HG03280 (cell line): ENCODE results near the gene MOB2.

Experiments used
- ATAC-seq: cut with Tn5 transposase; IDR thresholded peaks from one replicate; pipeline ENCODE4 v1.9.1; 2021; ENCODE audit warnings: mild to moderate bottlenecking, moderate library complexity; ENCODE audit not compliant: unreplicated experiment

MOB2 gene

DNA sequence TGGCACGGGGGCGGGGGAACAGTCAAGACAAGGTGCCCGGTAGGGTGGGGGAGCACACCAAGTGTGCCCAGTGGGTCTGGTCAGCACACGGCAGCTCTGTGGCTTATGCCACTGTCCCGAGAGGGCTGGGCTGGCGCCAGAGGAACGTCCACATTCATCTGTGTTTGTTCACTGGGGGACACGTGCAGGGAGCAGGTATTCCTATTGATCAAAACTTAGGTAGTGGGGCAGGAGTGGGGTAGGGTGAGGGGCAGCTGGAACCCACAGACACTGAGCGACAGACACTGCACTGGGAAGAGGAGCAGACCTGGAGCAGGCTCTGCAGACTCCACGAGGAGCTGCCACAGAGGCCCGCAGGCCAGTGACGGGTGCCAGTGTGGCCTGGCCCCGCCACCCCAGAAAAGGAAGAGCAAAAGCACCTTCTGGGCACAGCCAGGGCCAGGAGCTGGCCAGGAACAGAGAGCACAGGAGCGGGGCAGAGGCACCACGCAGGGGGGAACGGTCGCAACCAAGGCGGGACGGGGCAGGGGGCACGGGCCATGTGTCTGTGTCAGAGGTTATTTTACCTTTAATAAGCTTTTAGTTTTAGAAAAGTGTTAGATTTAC is 2.1 kb upstream of the MOB2 start:
- ATAC-seq: no peak

DNA sequence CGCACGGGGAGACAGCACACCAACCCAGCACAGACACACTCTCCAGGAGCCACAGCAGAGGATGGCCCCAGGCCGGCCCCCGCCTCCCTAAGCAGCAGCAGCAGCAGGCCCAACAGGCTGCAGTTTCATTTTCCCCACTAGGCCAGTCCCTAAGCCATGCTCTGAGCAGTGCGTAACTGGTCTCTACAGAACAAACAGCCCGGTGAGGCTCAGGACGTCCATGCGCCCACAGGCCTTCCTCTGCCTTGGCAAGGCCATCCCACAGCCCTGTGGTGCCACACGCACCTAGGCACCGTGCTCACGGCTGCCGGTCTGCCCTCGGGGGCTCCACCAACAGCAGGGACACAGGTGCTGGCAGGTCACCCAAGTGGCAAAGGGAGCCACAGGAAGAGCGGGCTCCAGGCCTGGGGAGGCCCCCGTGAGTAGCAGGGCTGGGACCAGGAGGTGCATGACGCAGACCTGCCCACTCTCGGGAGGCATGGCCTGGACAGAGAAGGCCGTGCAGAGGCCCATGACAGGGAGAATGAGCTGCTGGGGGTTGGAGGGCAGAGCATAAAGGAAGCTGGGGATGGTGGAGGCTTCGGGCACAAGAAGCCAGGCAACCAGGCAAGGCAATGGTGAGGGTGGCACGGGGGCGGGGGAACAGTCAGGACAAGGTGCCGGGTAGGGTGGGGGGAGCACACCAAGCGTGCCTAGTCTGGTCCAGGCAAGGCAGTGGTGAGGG is 1.4 kb upstream of the MOB2 start:
- ATAC-seq: no peak

DNA sequence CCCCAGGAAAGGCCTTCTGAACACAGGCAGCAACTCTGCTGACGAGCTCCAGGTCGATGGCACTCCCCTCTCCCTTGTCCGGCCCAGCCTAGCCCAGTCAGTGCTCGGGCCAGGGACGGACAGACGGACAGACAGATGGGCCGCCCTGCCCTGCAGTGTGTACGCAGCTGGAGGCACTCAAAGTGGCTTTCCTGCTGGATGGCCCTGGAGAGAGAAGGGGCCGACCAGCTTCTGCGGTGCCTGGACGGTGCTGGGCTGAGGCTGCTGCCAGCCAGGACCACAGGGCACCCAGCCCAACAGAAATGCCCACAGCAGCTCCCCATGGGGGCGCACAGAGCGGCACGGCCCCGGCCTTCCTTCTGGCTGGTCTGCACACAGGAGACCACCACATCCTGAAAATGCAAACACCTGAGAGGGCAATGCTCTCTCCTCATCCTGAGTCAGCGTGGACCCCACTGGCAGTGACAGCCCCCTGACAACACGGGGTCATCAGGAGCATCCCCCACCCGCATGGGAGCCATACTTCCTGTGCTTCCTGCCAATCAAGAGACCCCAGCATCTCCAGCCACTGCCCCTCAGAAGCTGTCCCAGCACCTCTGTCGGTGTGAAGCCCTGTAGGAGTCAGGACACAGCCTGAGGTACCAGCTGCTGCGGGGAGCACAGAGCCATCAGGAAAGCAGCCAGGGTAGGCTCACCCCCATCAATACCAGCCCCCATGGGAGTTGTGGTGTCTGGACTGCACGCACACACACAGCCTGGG is 692 bp upstream of the MOB2 start:
- no peak for ATAC-seq

DNA sequence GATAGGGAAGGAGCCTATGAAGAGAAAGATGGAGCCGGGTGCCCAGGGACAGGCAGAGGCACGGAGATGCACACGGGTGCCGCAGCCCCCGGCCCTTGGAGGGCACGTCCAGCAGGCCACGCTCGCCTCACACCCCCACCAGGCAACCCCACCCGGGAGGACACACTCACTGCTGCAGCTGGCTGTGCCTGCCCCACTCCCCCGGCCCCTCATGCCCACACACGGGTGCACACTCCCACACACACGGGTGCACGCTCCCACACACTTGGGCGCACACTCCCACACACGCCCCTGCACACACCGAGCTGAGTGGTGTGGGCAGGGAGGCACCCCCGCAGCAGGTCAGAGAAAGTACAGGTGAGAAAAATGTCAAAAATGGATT is 1.1 kb downstream of the MOB2 start:
- ATAC-seq: no peak

DNA sequence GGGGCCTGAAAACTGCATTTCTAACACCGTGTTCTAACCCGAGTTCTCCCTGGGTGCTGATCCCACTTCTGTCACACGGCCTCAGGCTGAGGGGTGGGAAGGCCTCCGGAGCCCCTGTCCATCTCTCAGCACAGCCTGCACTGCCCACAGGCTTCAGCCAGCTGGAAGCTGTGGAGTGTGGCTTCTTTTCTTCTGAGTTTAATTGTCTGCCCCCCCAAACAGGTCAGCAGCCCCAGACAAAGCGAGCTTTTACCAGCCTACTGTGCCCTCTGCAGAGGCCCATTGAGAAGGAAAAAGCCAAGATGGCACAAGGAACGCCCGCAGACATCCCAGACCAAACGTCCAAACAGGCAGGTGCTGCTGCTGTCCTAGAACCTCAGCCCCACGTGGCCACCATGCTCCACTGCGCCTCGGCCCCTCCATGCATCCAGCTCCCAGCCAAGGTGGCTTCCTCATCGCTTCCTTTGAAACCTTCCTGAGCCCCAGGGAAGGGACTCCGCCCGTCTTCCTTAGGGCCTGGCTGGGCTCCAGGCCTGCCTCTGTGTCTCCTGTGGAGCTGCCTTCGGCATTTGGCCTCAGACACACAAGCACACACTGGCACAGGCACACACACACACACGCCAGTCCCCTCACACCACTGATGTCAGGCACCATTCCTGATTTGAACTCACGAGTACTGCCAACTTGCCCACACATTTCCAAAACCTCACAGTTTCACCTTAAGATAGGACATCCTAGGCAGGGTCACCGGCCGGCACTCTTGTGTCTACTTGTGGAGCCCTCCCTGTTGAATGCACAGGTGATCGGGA is 1.7 kb downstream of the MOB2 start:
- ATAC-seq: no peak

DNA sequence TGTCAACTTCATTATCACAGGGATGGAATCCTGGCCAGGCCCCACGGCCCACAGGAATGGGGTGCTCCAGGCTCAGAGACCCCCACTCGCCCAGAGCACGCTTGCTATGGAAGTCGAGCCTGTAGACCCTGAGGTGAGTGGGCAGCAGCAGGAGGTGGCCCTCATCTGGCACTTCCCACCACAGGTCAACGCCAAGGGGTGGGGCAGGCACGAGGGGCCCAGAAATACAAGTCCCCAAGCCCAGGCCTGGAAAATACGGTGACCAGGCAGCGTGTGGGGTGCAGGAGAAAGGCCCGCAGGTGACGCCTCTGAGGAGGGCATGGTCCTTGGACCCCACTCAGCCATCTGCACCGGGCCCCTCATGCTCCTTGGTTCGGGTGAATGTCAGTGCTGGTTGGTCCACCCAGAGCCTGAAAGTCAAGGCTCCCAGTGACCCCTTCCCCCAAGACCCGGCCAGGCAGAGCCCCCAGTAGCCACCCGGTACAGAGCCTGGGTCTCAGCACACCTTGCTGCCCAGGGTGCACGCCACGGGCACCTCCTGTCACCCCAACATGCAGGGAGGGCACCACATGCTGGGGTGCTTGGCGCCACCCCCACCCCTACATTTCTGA is 2.4 kb downstream of the MOB2 start:
- ATAC-seq: no peak

DNA sequence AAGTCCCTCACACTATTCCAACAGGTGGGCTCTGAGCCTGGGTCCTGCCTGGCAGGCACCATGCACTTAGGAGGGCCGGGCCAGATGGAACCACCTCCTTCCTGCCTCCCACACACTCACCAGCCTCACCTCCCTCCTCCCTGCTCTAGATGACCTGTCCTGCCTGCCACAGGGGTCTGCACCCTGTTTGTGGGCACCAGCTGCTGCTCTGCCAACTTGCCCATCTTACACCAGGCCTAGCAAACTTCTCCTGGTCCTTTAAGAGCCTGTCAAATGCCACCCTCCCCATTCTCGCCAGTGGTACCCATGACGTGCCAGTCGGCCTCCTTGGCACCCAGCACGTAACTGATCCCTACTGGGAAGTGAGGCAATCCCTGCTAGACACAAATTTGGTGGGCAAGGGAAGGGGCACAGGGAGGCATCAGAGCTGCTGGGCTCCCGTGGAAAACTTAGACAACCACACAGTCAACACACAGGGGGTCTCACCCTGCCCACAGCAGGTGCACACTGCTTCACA is 3.1 kb downstream of the MOB2 start:
- ATAC-seq: no peak

DNA sequence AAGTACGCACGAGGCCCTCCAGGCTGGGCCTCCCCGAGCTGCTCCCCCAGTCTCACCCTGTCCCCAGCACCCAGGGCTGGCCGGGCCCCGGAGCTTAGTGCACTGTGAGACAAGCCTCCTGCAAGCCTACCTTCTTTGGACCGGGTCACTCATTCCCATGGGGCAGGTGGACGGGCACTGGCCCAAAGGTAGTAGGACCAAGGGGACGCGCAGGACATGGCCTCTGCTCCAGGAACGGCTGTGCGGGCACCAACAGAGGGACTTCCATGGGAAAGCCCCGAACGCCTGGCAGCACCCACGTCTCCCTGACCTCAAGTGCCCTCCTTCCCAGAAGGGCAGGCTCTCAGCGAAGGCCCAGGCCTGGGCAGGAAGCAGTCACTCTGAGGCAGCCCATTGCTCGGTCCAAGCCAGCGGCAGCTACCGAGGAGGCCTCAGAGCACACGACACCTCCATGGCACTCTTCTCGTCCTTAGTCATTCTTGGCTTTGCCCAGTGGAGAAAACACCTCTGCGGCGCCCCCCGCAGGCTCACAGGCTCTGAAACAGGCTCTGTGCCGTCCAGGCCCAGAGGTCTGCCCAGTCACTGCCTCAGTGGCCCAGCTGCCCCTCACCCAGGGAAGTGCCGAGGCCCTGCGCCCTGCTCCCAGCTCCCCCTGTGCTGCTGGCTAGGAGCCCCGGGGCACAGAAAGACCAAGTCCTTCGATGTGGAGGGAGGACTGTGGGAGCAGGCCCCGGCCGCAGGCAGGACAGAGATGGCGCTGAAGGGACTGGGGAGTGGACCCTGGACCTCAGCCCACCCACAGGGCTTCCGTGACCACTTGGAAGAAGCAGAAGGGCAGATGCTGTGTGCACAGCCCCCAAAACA is 3.8 kb downstream of the MOB2 start:
- no peak for ATAC-seq

DNA sequence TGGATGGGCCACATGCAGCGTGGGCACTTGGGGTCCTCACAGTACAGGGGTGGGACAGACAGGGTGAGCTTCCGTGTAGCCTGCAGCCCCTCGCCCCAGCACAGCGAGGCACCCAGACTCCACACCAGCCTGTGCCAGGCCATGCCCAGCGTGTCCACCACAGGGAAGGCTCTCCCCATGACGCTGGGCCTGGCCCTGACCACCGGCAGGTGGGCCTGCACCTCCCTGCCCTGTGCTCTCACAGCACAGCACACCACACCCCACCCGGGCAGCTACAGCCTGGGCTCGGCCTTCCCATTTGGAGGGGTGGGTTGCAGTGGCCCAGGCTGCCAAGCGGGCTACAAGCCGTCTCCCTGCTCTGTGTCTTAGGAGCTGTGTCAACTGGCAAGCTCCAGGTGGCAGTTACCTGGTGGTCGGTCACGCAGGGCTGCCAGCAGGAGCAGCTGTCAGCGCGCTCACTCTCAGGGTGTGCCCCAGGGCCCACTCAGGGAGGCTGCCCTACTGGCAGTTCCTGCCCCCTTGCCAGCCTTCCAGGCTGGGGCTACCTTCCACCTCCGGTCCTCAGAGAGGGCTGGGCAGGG is 4.6 kb downstream of the MOB2 start:
- ATAC-seq: no peak

DNA sequence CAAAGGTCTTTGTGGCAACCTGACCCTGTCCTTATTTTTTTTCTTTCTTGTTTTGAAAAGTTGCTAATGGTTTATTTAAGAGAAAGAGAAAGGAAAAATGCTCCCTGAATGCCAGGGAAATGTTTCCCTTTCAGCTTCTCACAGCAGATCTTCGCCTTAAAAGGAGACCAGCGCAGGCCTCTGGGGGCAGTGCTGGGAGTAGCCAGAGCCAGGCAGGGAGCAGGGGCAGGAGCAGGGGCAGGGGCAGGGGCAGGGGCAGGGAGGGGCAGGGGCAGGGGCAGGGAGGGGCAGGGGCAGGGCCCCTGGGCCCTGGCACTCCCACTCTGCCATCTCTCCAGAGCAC is 5.1 kb downstream of the MOB2 start:
- ATAC-seq: no peak

DNA sequence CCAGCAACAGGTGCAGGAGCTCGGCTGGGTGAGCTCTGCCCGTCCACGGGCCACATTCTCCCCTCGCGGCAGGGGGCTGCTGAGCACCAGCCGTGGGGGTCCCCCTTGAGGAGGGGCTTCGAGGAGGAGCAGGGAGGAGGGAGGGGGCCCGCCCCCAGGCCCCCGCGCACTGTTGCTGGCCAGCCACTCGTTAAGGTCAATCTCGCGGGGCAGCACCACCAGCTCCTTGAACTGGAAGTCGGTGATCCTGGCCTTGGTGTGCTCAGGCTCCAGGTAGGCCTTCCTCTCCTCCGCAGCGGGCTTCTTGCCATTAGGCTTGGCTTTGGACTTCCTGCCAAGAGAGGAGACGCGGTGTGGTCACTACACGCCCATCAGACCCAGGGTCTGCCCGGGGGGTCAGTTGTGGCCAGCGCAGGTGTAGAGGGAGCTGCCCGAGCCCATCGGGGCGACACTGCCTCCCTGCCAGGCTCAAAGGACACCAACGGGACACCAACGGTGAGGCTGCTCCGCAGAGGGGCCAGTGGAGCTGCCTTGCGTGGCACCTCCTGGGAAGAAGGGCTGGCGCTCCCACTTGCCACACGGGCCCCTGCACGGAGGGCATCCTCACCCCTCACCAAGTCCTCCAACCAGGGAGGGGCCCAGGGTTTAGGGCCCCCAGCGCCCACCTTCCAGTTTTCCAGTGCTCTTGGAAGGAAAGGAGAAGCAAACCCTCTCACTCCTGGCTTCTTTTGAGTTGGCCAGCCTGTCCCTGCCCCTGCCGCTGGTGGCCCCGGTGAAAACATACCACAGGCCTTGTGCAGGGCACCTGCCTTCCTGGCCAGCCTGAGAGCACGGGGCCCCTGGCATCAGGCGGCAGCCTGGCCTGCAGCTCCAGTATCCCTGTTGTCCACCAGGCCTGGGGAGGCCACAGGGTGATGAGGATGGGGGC is 5.8 kb downstream of the MOB2 start:
- no peak for ATAC-seq

DNA sequence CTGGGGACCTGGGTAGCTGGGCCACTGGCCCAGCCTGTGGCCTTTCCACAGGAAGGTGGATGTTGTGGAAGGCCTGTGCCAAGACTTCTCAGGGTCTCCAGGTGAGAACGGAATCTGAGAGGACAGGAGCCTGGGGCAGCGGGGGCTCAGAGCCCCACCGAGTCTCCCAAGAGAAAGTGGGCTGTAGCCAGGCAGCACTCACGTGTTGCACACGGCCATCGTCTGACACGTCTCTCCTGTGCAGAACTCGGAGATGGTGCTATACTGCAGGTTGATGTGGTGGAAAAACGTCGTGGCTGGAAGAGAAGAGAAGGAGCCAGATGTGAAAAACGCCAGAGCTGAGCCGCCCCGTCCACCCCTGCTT is 6.4 kb downstream of the MOB2 start:
- ATAC-seq: no peak

DNA sequence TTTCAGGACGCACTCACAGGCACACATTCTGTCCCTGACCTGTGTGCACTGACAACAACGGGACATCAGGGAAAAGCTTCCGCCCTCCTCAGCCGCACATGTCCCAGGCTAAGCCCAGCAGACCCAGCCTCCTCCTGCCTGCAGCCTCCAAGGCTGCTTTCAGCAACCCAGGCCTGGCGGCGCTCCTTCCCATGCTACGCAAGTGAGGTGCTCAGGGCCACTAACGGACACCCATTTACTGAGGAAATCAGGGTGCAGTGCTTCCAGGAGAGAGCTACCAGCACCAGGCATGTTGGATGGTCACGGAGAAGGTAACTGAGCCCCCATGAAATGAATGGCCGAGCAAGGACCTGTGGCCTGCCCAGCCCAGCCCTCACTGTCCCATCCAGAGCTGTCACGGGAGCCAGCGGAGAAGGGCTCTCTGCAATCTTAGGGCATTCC is 6.9 kb downstream of the MOB2 start:
- no peak for ATAC-seq

DNA sequence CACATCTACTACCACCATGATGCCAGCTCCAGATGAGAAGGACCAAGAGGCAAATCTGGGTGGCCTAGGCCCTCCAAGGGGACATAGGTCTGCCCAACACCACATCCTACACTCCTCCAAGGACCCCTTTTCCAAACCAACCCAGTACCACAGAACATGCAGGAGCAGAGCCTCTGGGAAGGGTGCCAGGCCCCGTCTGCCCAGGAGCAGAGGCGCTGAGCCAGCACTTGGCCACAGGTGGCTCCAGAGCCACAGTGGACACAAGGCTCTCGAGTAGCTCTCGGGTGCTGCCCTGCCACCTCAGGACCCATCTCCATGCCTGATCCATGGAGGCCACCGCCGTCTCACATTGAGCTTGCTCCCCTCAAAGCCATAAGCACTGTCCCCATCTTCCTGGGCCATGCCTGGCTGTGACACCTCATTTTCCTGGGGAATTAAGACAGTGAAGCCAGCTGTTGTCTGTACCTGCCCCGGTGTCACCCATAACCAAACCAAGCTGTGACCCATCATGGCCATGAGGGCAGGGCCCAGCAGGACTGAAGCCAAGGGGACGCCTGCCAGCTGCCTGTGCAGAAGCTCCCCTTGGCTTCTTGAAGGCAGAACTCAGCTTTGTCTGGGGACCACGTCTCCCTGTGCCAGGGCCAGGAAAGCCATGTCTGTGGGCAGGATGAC is 7.4 kb downstream of the MOB2 start:
- no peak for ATAC-seq

DNA sequence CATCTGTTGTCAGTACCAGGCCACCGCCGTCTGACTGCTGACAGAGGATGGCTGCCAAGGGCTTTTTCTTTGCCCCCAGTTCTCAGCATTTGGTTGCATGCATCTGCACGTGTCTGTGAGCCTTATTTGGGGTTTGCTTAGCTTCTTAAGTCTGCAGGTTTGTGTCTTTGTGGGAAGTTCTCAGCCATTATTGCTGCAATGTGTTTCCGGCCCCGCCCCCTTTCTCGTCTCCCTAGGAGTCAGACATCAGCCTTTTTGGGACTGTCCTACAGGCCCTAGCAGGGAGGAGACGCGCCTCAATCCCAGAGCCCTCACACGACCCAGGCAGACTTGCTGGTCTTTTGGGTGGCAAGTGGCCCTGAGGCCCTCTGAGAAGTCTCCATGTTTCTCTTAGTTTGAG is 8.0 kb downstream of the MOB2 start:
- ATAC-seq: no peak

DNA sequence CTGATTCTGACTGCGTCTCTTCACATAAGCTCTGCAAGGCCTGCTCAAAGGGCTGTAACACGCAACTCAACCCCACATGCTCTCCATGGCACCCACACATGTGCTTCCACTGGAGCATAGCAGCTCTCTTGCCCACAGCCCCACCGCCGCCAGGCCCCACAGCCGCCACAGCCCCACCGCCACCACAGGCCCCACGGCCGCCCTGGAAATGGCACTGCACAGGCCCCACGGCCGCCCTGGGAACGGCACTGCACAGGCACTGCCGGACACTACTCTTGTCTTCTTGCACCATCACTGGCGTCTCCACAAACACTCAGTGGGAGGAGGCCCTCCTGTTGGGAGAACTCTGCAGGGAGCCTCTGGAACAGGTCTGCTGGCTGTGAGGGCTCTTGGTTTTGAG is 8.6 kb downstream of the MOB2 start:
- no peak for ATAC-seq

DNA sequence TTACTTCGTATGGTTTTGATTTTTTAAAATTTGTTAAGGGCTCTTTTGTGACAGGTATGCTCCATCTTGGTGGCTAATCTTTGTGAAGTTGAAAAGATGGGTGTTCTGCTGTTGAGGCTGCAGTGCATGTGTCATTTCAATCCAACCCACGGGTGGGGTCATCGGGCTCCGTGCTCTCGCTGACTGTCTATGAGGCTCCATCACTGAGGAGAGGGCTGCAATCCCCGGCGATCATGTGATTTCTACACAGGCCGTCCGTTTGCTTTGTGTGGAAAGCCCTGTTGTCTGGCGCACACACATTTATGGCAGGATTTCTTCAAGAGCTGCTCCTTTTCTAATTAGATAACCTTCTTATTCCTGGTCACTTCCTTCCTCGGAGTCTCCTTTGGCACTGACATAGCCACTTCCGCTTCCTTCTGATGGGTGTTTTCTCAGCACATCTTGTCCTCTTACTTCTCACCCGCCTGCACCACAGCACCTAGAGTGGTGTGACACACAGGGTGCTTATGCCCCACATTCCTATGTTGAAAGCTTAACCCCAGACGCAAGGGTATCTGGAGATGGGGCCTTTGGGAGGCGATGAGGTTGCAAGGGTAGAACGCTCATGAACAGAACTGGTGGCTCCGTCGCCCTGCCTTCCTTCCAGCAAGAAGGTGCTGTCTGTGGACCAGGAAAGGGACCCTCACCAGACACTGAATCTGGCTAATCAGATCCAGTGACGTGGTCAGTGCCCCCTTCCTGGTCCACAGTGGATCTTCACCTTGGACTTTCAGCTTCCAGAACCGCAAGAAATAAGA is 9.4 kb downstream of the MOB2 start:
- no peak for ATAC-seq
